HG02943 (cell line): ENCODE results near the gene AK5.
"Not testable (repeated sequence)": the region's sequence is repeated elsewhere in the genome, so short reads cannot be mapped to it uniquely, and the experiment has no call there.

Experiments
- ATAC-seq: cut with Tn5 transposase; IDR thresholded peaks from one replicate; pipeline ENCODE4 v1.9.1; 2021; ENCODE audit warnings: mild to moderate bottlenecking, low read depth, moderate library complexity; ENCODE audit not compliant: unreplicated experiment

AK5 gene

GRCh38 chr1:77392486-77392885 is 110.7 kb downstream of the AK5 start:
- no peak for ATAC-seq

GRCh38 chr1:77394166-77394565 is 112.3 kb downstream of the AK5 start:
- ATAC-seq: no peak

- ATAC-seq: no peak
Observed at GRCh38 chr1:77395051-77395450, 113.2 kb downstream of the AK5 start.

GRCh38 chr1:77398152-77398551 is 116.3 kb downstream of the AK5 start:
- no peak for ATAC-seq

GRCh38 chr1:77399250-77400086 is 117.6 kb downstream of the AK5 start:
- ATAC-seq: no peak

GRCh38 chr1:77400781-77401180 is 119.0 kb downstream of the AK5 start:
- no peak for ATAC-seq

- no peak for ATAC-seq
Observed at GRCh38 chr1:77401384-77401783, 119.6 kb downstream of the AK5 start.

- ATAC-seq: no peak
Observed at GRCh38 chr1:77405186-77405585, 123.4 kb downstream of the AK5 start.

GRCh38 chr1:77406661-77407060 is 124.8 kb downstream of the AK5 start:
- no peak for ATAC-seq

GRCh38 chr1:77407738-77408375 is 126.0 kb downstream of the AK5 start:
- ATAC-seq: no peak

GRCh38 chr1:77408933-77409332 is 127.1 kb downstream of the AK5 start:
- not testable (repeated sequence) for ATAC-seq

GRCh38 chr1:77412069-77412819 is 130.4 kb downstream of the AK5 start:
- no peak for ATAC-seq

GRCh38 chr1:77412820-77413530 is 131.2 kb downstream of the AK5 start:
- ATAC-seq: peak; percentile 43

GRCh38 chr1:77413541-77414335 is 131.9 kb downstream of the AK5 start:
- peak; percentile 82 for ATAC-seq

GRCh38 chr1:77415579-77415978 is 133.8 kb downstream of the AK5 start:
- no peak for ATAC-seq

- ATAC-seq: no peak
Observed at GRCh38 chr1:77416692-77417450, 135.1 kb downstream of the AK5 start.

- not testable (repeated sequence) for ATAC-seq
Observed at GRCh38 chr1:77418055-77418454, 136.2 kb downstream of the AK5 start.

GRCh38 chr1:77421504-77422233 is 139.8 kb downstream of the AK5 start:
- no peak for ATAC-seq
